Nephron progenitor cell (in vitro differentiated cells): ENCODE measurements around the gene GCNT4.

ENCODE experiments used
- DNase-seq: peaks from one replicate; pipeline ENCODE4 v3.0.0; 2021
- H3K27ac Mint-ChIP-seq: 2 replicates; pipeline ENCODE4 v1.8.0; 2021; ENCODE audit warnings: mild to moderate bottlenecking, moderate library complexity, mixed read lengths
- H3K27me3 Mint-ChIP-seq: 2 replicates; pipeline ENCODE4 v1.8.0; 2021; ENCODE audit warnings: mild to moderate bottlenecking, low read depth, mixed read lengths; ENCODE audit not compliant: poor library complexity
- H3K36me3 Mint-ChIP-seq: 2 replicates; pipeline ENCODE4 v1.8.0; 2021; ENCODE audit warnings: low read depth, mixed read lengths
- H3K4me1 Mint-ChIP-seq: 2 replicates; pipeline ENCODE4 v1.8.0; 2021; ENCODE audit warnings: mixed read lengths
- H3K4me3 Mint-ChIP-seq: 2 replicates; pipeline ENCODE4 v1.8.0; 2021; ENCODE audit warnings: mild to moderate bottlenecking, moderate library complexity, mixed read lengths
- H3K9me3 Mint-ChIP-seq: 2 replicates; pipeline ENCODE4 v1.8.0; 2021; ENCODE audit warnings: mild to moderate bottlenecking, moderate library complexity, mixed read lengths
- CTCF ChIP-seq: fragments of 200-600 bp; sonication (generic); IDR thresholded peaks from 2 replicates; pipeline ENCODE4 v1.5.0; 2021; ENCODE audit warnings: antibody characterized with exemption

The GCNT4 gene

GRCh38 chr5:75031366-75031765, 21.0 kb downstream of the GCNT4 start:
- no peak for DNase-seq
- Mint-ChIP-seq H3K27me3 (peaks cover 3% of the 10 kb centered on the region), H3K36me3 (no peaks in the 10 kb centered on the region), H3K27ac (no peak overlapping the region), H3K4me1 (peaks cover 6% of the 10 kb centered on the region), H3K4me3 (no peak overlapping the region), H3K9me3 (no peaks in the 10 kb centered on the region)
- TF ChIP-seq CTCF: no peak

GRCh38 chr5:75028090-75028489, 24.3 kb downstream of the GCNT4 start:
- Mint-ChIP-seq H3K4me3 (no peak overlapping the region), H3K36me3 (no peaks in the 10 kb centered on the region), H3K9me3 (no peaks in the 10 kb centered on the region), H3K27ac (no peak overlapping the region), H3K4me1 (peaks cover 2% of the 10 kb centered on the region), H3K27me3 (peaks cover 3% of the 10 kb centered on the region)
- no peak for TF ChIP-seq CTCF
- DNase-seq: no peak

GRCh38 chr5:75023368-75024159, 28.8 kb downstream of the GCNT4 start:
- no peak overlapping the region for H3K4me3 Mint-ChIP-seq
- H3K36me3 Mint-ChIP-seq: no peaks in the 10 kb centered on the region
- no peak for TF ChIP-seq CTCF
- no peak for DNase-seq
- H3K27ac Mint-ChIP-seq: no peak overlapping the region
- no peaks in the 10 kb centered on the region for H3K9me3 Mint-ChIP-seq
- peaks cover 3% of the 10 kb centered on the region for H3K27me3 Mint-ChIP-seq
- H3K4me1 Mint-ChIP-seq: peaks cover 2% of the 10 kb centered on the region

GRCh38 chr5:75021800-75022199, 30.6 kb downstream of the GCNT4 start:
- Mint-ChIP-seq H3K9me3 (no peaks in the 10 kb centered on the region), H3K27me3 (no peaks in the 10 kb centered on the region), H3K4me1 (peaks cover 4% of the 10 kb centered on the region), H3K4me3 (no peak overlapping the region), H3K27ac (peak overlapping the region; percentile 29), H3K36me3 (no peaks in the 10 kb centered on the region)
- no peak for TF ChIP-seq CTCF
- no peak for DNase-seq

- H3K27me3 Mint-ChIP-seq: no peaks in the 10 kb centered on the region
- peaks cover 4% of the 10 kb centered on the region for H3K4me1 Mint-ChIP-seq
- no peaks in the 10 kb centered on the region for H3K36me3 Mint-ChIP-seq
- no peak overlapping the region for H3K4me3 Mint-ChIP-seq
- H3K27ac Mint-ChIP-seq: no peak overlapping the region
- DNase-seq: no peak
- no peaks in the 10 kb centered on the region for H3K9me3 Mint-ChIP-seq
- no peak for TF ChIP-seq CTCF
These were observed 31.1 kb downstream of the GCNT4 start for GRCh38 chr5:75021219-75021618.
